Left hindlimb (tissue), 1 donor: ENCODE data around the gene C11orf21.

Experiments used
- DNase-seq: peaks from one replicate; pipeline ENCODE4 v3.0.0-alpha.2; 2018

C11orf21 gene

GRCh38 chr11:2307501-2308331 is 6.0 kb upstream of the C11orf21 start:
- peak; percentile 36 for DNase-seq

GRCh38 chr11:2306877-2307500 is 5.3 kb upstream of the C11orf21 start:
- no peak for DNase-seq

GRCh38 chr11:2306452-2306823 is 4.7 kb upstream of the C11orf21 start:
- DNase-seq: peak; percentile 95

- peak; percentile 95 for DNase-seq
Observed at GRCh38 chr11:2305788-2306451, 4.2 kb upstream of the C11orf21 start.

GRCh38 chr11:2305140-2305778 is 3.5 kb upstream of the C11orf21 start:
- DNase-seq: peak; percentile 86

GRCh38 chr11:2304506-2305139 is 2.9 kb upstream of the C11orf21 start:
- peak; percentile 43 for DNase-seq

- peak; percentile 41 for DNase-seq
Observed at GRCh38 chr11:2303627-2304505, 2.1 kb upstream of the C11orf21 start.

- DNase-seq: no peak
Observed at GRCh38 chr11:2302896-2303626, 1.3 kb upstream of the C11orf21 start.

- DNase-seq: no peak
Observed at GRCh38 chr11:2302306-2302895, 683 bp upstream of the C11orf21 start.

GRCh38 chr11:2300936-2301630 is 635 bp downstream of the C11orf21 start:
- peak; percentile 54 for DNase-seq

- peak; percentile 33 for DNase-seq
Observed at GRCh38 chr11:2300290-2300935, 1.3 kb downstream of the C11orf21 start.

- DNase-seq: peak; percentile 29
Observed at GRCh38 chr11:2299773-2300172, 1.9 kb downstream of the C11orf21 start.

GRCh38 chr11:2298795-2299761 is 2.6 kb downstream of the C11orf21 start:
- no peak for DNase-seq

GRCh38 chr11:2298131-2298794 is 3.5 kb downstream of the C11orf21 start:
- DNase-seq: peak; percentile 31

GRCh38 chr11:2297623-2298030 is 4.1 kb downstream of the C11orf21 start:
- DNase-seq: no peak

- DNase-seq: peak; percentile 29
Observed at GRCh38 chr11:2296913-2297622, 4.7 kb downstream of the C11orf21 start.
